ENCODE data around the gene AKAP5. TPM values are rescaled to one million over a fixed set of nuclear protein-coding genes. Genes with fewer than 3 reads are reported as not detected.

Gene AKAP5
- polyA plus RNA-seq, 3 donors: not detected

GRCh38 chr14:64504897-64505794 lies 39.8 kb downstream of the AKAP5 start:
- Mint-ChIP-seq H3K27me3 (ENCODE audit: low read depth in 3 of 3) (peaks cover 0 to 2% (median 2%) of the 10 kb centered on the region in 3 donors), H3K36me3 (peaks cover 0 to 4% of the 10 kb centered on the region in 2 donors), H3K4me3 (peak overlapping the region; percentile 96 to 98), H3K27ac (peak overlapping the region; percentile 97 to 99 (median 99)), H3K4me1 (peaks cover 65% of the 10 kb centered on the region), H3K9me3 (no peaks in the 10 kb centered on the region)
- H3K4me1 ChIP-seq (ENCODE audit: control insufficient read depth in 1 of 2, insufficient read depth in 2 of 2, low read length in 2 of 2): peaks cover 58 to 77% of the 10 kb centered on the region in 2 donors
- H3K27ac ChIP-seq (ENCODE audit: low read depth in 1 of 2, low read length in 2 of 2): peak overlapping the region; percentile 99
- H3K9me3 ChIP-seq (replicated peaks in 1 of 2; ENCODE audit: control insufficient read depth in 1 of 2, insufficient read depth in 1 of 2, low read length in 2 of 2): no peaks in the 10 kb centered on the region
- no peaks in the 10 kb centered on the region for H3K27me3 ChIP-seq (ENCODE audit: control insufficient read depth in 2 of 2, insufficient read depth in 2 of 2, low read length in 2 of 2)
- H2AFZ ChIP-seq (ENCODE audit: insufficient read depth, low read depth, low read length, poor library complexity, severe bottlenecking): peak overlapping the region; percentile 37
- peak; percentile 64 to 75 (median 72) for DNase-seq
- H4K20me1 ChIP-seq (ENCODE audit: insufficient read depth, low read length): peaks cover 52% of the 10 kb centered on the region
- intact Hi-C loops (cut with micrococcal nuclease): loop anchor here (5.0 to 10.0 kb wide), 2 partner anchors 37 to 150 kb away; partner anchors contain the start of gene HSPA2 (in 1 of the 2)
- under 1% methylated on average over 39 of the region's 68 CpGs for WGBS (ENCODE audit: insufficient coverage)
- H3K79me2 ChIP-seq (ENCODE audit: insufficient read depth, low read length): peaks cover 77% of the 10 kb centered on the region
- H3K4me3 ChIP-seq (replicated peaks in 1 of 3; ENCODE audit: low read depth in 2 of 3, low read length in 3 of 3): peak overlapping the region; percentile 49 to 87 (median 66)
- no peaks in the 10 kb centered on the region for H3K36me3 ChIP-seq (replicated peaks in 1 of 2; ENCODE audit: control insufficient read depth in 1 of 2, insufficient read depth in 2 of 2, low read length in 2 of 2)
- H3K9ac ChIP-seq (ENCODE audit: insufficient read depth, low read length, poor library complexity, severe bottlenecking): peak overlapping the region; percentile 99
- no peak for TF ChIP-seq CTCF (IDR thresholded peaks at IDR 0.05)
- H3K4me2 ChIP-seq (replicated peaks; ENCODE audit: extremely low read depth, low read length, poor library complexity, severe bottlenecking): peak overlapping the region; percentile 91

GRCh38 chr14:64506721-64507120 lies 41.4 kb downstream of the AKAP5 start:
- Histone ChIP-seq H3K4me1 (ENCODE audit: control insufficient read depth in 1 of 2, insufficient read depth in 2 of 2, low read length in 2 of 2) (peaks cover 68 to 85% of the 10 kb centered on the region in 2 donors), H3K4me3 (replicated peaks in 1 of 3; ENCODE audit: low read depth in 2 of 3, low read length in 3 of 3) (peak overlapping the region in 2 of 3 experiments; percentile 22 to 87), H2AFZ (ENCODE audit: insufficient read depth, low read depth, low read length, poor library complexity, severe bottlenecking) (no peak overlapping the region), H3K79me2 (ENCODE audit: insufficient read depth, low read length) (peaks cover 84% of the 10 kb centered on the region), H3K4me2 (replicated peaks; ENCODE audit: extremely low read depth, low read length, poor library complexity, severe bottlenecking) (peak overlapping the region; percentile 91), H3K9me3 (replicated peaks in 1 of 2; ENCODE audit: control insufficient read depth in 1 of 2, insufficient read depth in 1 of 2, low read length in 2 of 2) (no peaks in the 10 kb centered on the region), H4K20me1 (ENCODE audit: insufficient read depth, low read length) (peaks cover 67% of the 10 kb centered on the region), H3K9ac (ENCODE audit: insufficient read depth, low read length, poor library complexity, severe bottlenecking) (no peak overlapping the region), H3K36me3 (replicated peaks in 1 of 2; ENCODE audit: control insufficient read depth in 1 of 2, insufficient read depth in 2 of 2, low read length in 2 of 2) (no peaks in the 10 kb centered on the region), H3K27me3 (ENCODE audit: control insufficient read depth in 2 of 2, insufficient read depth in 2 of 2, low read length in 2 of 2) (no peaks in the 10 kb centered on the region), H3K27ac (ENCODE audit: low read depth in 1 of 2, low read length in 2 of 2) (peak overlapping the region; percentile 36 to 67)
- Mint-ChIP-seq H3K27ac (peak overlapping the region; percentile 57 to 99 (median 80)), H3K9me3 (no peaks in the 10 kb centered on the region), H3K27me3 (ENCODE audit: low read depth in 3 of 3) (peaks cover 0 to 2% (median 2%) of the 10 kb centered on the region in 3 donors), H3K36me3 (no peaks in the 10 kb centered on the region), H3K4me1 (peaks cover 75% of the 10 kb centered on the region), H3K4me3 (peak overlapping the region; percentile 96 to 98)
- peak; percentile 25 to 46 (median 32) for DNase-seq
- TF ChIP-seq CTCF (IDR thresholded peaks at IDR 0.05): no peak
- intact Hi-C loops (cut with micrococcal nuclease): loop anchor here (2.0 to 10.0 kb wide), 3 partner anchors 36 to 148 kb away; partner anchors contain the start of genes HSPA2 (in 1 of the 2) and MTHFD1 (in 1 of the 2)
- no CpG with 5 or more reads among the region's 3 CpGs for WGBS (ENCODE audit: insufficient coverage)
